Sigmoid colon (tissue), 4 donors: ENCODE measurements around the gene MOB2.

Experiments used
- CTCF ChIP-seq, 4 experiments: fragments of 450-650 bp in 3 of 4; fragments of 200-600 bp in 1 of 4; IDR thresholded peaks; one replicate each; pipeline ENCODE4 v1.5.1; 2016 to 2019; ENCODE audit warnings: antibody characterized with exemption in 4 of 4, mild to moderate bottlenecking in 3 of 4, moderate library complexity in 2 of 4
- POLR2AphosphoS5 ChIP-seq, 4 donors: sonication (generic); formaldehyde crosslinking; IDR thresholded peaks; one replicate each; pipeline ENCODE4 v1.6.1; 2017; ENCODE audit warnings: antibody characterized with exemption in 4 of 4

GRCh38 chr11:1459219-1459575 is 27.4 kb downstream of the MOB2 start:
- TF ChIP-seq CTCF (IDR thresholded peaks at IDR 0.05): no peak
- TF ChIP-seq POLR2AphosphoS5 (IDR thresholded peaks at IDR 0.05): no peak
